H9 (cell line): ENCODE results near the gene LEMD3. TPM values are rescaled to one million over a fixed set of nuclear protein-coding genes. Genes with fewer than 3 reads are reported as not detected.

ENCODE experiments used
- DNase-seq: peaks from one replicate; pipeline ENCODE4 v3.0.0-alpha.2; 2017
- H2AFZ ChIP-seq: one replicate; pipeline ENCODE4 v1.6.1; 2013; ENCODE audit warnings: mild to moderate bottlenecking, low read length, control low read depth, moderate library complexity
- H2AK5ac ChIP-seq: 2 replicates; pipeline ENCODE4 v1.6.1; 2013; ENCODE audit warnings: low read length, control low read depth, mixed read lengths; ENCODE audit not compliant: insufficient read length
- H2BK120ac ChIP-seq: one replicate; pipeline ENCODE4 v1.6.1; 2013; ENCODE audit warnings: low read depth, mild to moderate bottlenecking, low read length, control low read depth, inconsistent platforms; ENCODE audit not compliant: poor library complexity, severe bottlenecking
- H2BK12ac ChIP-seq: 2 replicates; pipeline ENCODE4 v1.6.1; 2013; ENCODE audit warnings: low read length, control low read depth, mixed read lengths, low read depth; ENCODE audit not compliant: insufficient read length
- H2BK15ac ChIP-seq: 2 replicates; pipeline ENCODE4 v1.6.1; 2013; ENCODE audit warnings: low read depth, low read length, control low read depth
- H2BK20ac ChIP-seq: one replicate; pipeline ENCODE4 v1.6.1; 2013; ENCODE audit warnings: low read depth, mild to moderate bottlenecking, low read length, control low read depth, inconsistent platforms; ENCODE audit not compliant: poor library complexity, severe bottlenecking
- H2BK5ac ChIP-seq: 2 replicates; pipeline ENCODE4 v1.6.1; 2013; ENCODE audit warnings: low read length, control low read depth, mixed read lengths; ENCODE audit not compliant: insufficient read length
- H3K14ac ChIP-seq: 2 replicates; pipeline ENCODE4 v1.6.1; 2013; ENCODE audit warnings: low read length, control low read depth; ENCODE audit not compliant: insufficient read depth
- H3K18ac ChIP-seq: 2 replicates; pipeline ENCODE4 v1.6.1; 2013; ENCODE audit warnings: low read depth, mild to moderate bottlenecking, mixed read lengths, low read length, control low read depth; ENCODE audit not compliant: insufficient read length
- H3K23ac ChIP-seq: 2 replicates; pipeline ENCODE4 v1.6.1; 2013; ENCODE audit warnings: low read length, control low read depth, mixed read lengths, low read depth; ENCODE audit not compliant: insufficient read length
- H3K23me2 ChIP-seq: 2 replicates; pipeline ENCODE4 v1.6.1; 2013; ENCODE audit warnings: low read depth, mild to moderate bottlenecking, mixed read lengths, low read length, control low read depth; ENCODE audit not compliant: insufficient read length, poor library complexity, severe bottlenecking
- H3K27ac ChIP-seq: 2 replicates; pipeline ENCODE4 v1.5.1; 2013; ENCODE audit warnings: low read length, control low read depth, mixed read lengths, low read depth; ENCODE audit not compliant: insufficient read length
- H3K27me3 ChIP-seq: 2 replicates; pipeline ENCODE4 v1.6.1; 2013; ENCODE audit warnings: low read length, control low read depth, inconsistent platforms; ENCODE audit not compliant: insufficient read depth
- H3K4ac ChIP-seq: 2 replicates; pipeline ENCODE4 v1.6.1; 2013; ENCODE audit warnings: low read depth, mild to moderate bottlenecking, control low read depth, inconsistent platforms, low read length, moderate library complexity
- H3K4me1 ChIP-seq: 2 replicates; pipeline ENCODE4 v1.6.1; 2013; ENCODE audit warnings: low read length, control low read depth, inconsistent platforms; ENCODE audit not compliant: insufficient read depth
- H3K4me2 ChIP-seq: 2 replicates; pipeline ENCODE4 v1.6.1; 2013; ENCODE audit warnings: low read length, control low read depth, mixed read lengths; ENCODE audit not compliant: insufficient read length, insufficient read depth
- H3K56ac ChIP-seq: 2 replicates; pipeline ENCODE4 v1.6.1; 2013; ENCODE audit warnings: low read depth, mild to moderate bottlenecking, mixed read lengths, low read length, control low read depth; ENCODE audit not compliant: insufficient read length
- H3K79me1 ChIP-seq: 2 replicates; pipeline ENCODE4 v1.6.1; 2013; ENCODE audit warnings: low read depth, mild to moderate bottlenecking, moderate library complexity, low read length, control low read depth, inconsistent platforms; ENCODE audit not compliant: insufficient read depth, poor library complexity, severe bottlenecking
- H3K79me2 ChIP-seq: 2 replicates; pipeline ENCODE4 v1.6.1; 2013; ENCODE audit warnings: low read length, control low read depth, inconsistent platforms; ENCODE audit not compliant: insufficient read depth
- H3K9ac ChIP-seq: 2 replicates; pipeline ENCODE4 v1.6.1; 2013; ENCODE audit warnings: low read length, control low read depth, mixed read lengths; ENCODE audit not compliant: insufficient read length; ENCODE audit errors: extremely low read depth
- H3K9me3 ChIP-seq: one replicate; pipeline ENCODE4 v1.6.1; 2013; ENCODE audit warnings: low read depth, low read length, inconsistent platforms; ENCODE audit not compliant: control insufficient read depth
- H3T11ph ChIP-seq: one replicate; pipeline ENCODE4 v1.6.1; 2013; ENCODE audit warnings: mild to moderate bottlenecking, low read length, control low read depth, inconsistent platforms
- H4K20me1 ChIP-seq: one replicate; pipeline ENCODE4 v1.6.1; 2013; ENCODE audit not compliant: control insufficient read depth, insufficient read length, insufficient read depth
- H4K5ac ChIP-seq: 2 replicates; pipeline ENCODE4 v1.6.1; 2013; ENCODE audit warnings: low read depth, mild to moderate bottlenecking, mixed read lengths, low read length, control low read depth; ENCODE audit not compliant: insufficient read length
- H4K8ac ChIP-seq: replicated peaks from 2 replicates; pipeline ENCODE4 v1.6.1; 2013; ENCODE audit warnings: low read length, control low read depth, mixed read lengths, low read depth; ENCODE audit not compliant: insufficient read length
- H4K91ac ChIP-seq: 2 replicates; pipeline ENCODE4 v1.6.1; 2013; ENCODE audit warnings: low read depth, mild to moderate bottlenecking, moderate library complexity, mixed read lengths, low read length, control low read depth; ENCODE audit not compliant: insufficient read length
- H3K27ac Mint-ChIP-seq, 3 experiments: 2 replicates in 2 of 3; 3 replicates in 1 of 3; pipeline ENCODE4 v1.8.0; 2020 to 2021; ENCODE audit warnings: mixed read lengths in 3 of 3, mild to moderate bottlenecking in 1 of 3, moderate library complexity in 1 of 3
- H3K27me3 Mint-ChIP-seq: 2 replicates; pipeline ENCODE4 v1.8.0; 2021; ENCODE audit warnings: low read depth, mild to moderate bottlenecking, moderate library complexity, mixed read lengths
- H3K36me3 Mint-ChIP-seq, 3 experiments: 2 replicates in 2 of 3; 3 replicates in 1 of 3; pipeline ENCODE4 v1.8.0; 2020 to 2021; ENCODE audit warnings: low read depth in 3 of 3, mixed read lengths in 3 of 3; ENCODE audit not compliant: insufficient read depth in 1 of 3
- H3K4me1 Mint-ChIP-seq, 2 experiments: 2 replicates each; pipeline ENCODE4 v1.8.0; 2020; ENCODE audit warnings: mixed read lengths in 2 of 2
- H3K4me3 Mint-ChIP-seq, 2 experiments: 2 replicates in 1 of 2; 3 replicates in 1 of 2; pipeline ENCODE4 v1.8.0; 2020 to 2021; ENCODE audit warnings: mild to moderate bottlenecking in 2 of 2, mixed read lengths in 2 of 2, moderate library complexity in 1 of 2
- H3K9me3 Mint-ChIP-seq, 2 experiments: 2 replicates in 1 of 2; 3 replicates in 1 of 2; pipeline ENCODE4 v1.8.0; 2020; ENCODE audit warnings: mild to moderate bottlenecking in 2 of 2, mixed read lengths in 2 of 2, moderate library complexity in 1 of 2
- CTCF ChIP-seq: fragments of 200-600 bp; sonication (generic); conservative IDR thresholded peaks from 3 replicates; pipeline ENCODE4 v1.8.0; 2021; ENCODE audit warnings: antibody characterized with exemption, mild to moderate bottlenecking
- total RNA-seq: library from RNA; stranded (reverse); gene quantifications from 2 replicates; pipeline ENCODE4 v1.2.1, GENCODE V29; 2021

Gene LEMD3
- total RNA-seq, 1 experiment from 2014 or later: 38.1 TPM

GRCh38 chr12:65257986-65258385, 88.6 kb downstream of the LEMD3 start:
- no peak overlapping the region for H3K56ac ChIP-seq
- no peak overlapping the region for H3K4me3 Mint-ChIP-seq

More at GRCh38 chr12:65257986-65258385, 88.6 kb downstream of the LEMD3 start:
- DNase-seq: no peak
- Histone ChIP-seq H3K9ac (no peak overlapping the region), H3T11ph (no peak overlapping the region), H3K27me3 (no peaks in the 10 kb centered on the region), H2AK5ac (no peak overlapping the region), H4K5ac (no peak overlapping the region), H4K8ac (no peak overlapping the region), H3K79me2 (no peaks in the 10 kb centered on the region), H2BK20ac (no peak overlapping the region), H3K9me3 (no peaks in the 10 kb centered on the region), H3K23me2 (no peaks in the 10 kb centered on the region), H4K20me1 (no peaks in the 10 kb centered on the region), H3K23ac (no peak overlapping the region), H3K18ac (no peak overlapping the region), H4K91ac (no peak overlapping the region), H2BK120ac (no peak overlapping the region), H3K14ac (no peak overlapping the region), H3K4me1 (no peaks in the 10 kb centered on the region), H3K4me2 (no peak overlapping the region), H2AFZ (no peak overlapping the region), H3K4ac (no peak overlapping the region), H3K27ac (no peak overlapping the region), H2BK12ac (no peak overlapping the region), H2BK5ac (no peak overlapping the region), H3K79me1 (no peaks in the 10 kb centered on the region), H2BK15ac (no peak overlapping the region)
- no peak for TF ChIP-seq CTCF
- Mint-ChIP-seq H3K27me3 (no peaks in the 10 kb centered on the region; the same call in 1 of the 2 replicates), H3K36me3 (no peaks in the 10 kb centered on the region), H3K9me3 (no peaks in the 10 kb centered on the region), H3K27ac (no peak overlapping the region), H3K4me1 (no peaks in the 10 kb centered on the region; a peak in 1 of 4 replicates)
